Endothelial cell of umbilical vein (primary cell): ENCODE data around the gene ADAM23.

ENCODE experiments used
- CTCF ChIP-seq, 2 donors: IDR thresholded peaks; 1 replicate in 1 of 2; 2 replicates in 1 of 2; pipeline ENCODE4 v1.5.1; 2011; ENCODE audit warnings: low read length in 2 of 2, mild to moderate bottlenecking in 2 of 2, moderate library complexity in 2 of 2, control low read depth in 1 of 2, inconsistent platforms in 1 of 2, low read depth in 1 of 2; ENCODE audit not compliant: insufficient read depth in 1 of 2; ENCODE audit errors: extremely low read depth in 1 of 2
- POLR2A ChIP-seq: IDR thresholded peaks from 2 replicates; pipeline ENCODE4 v1.6.1; 2012; ENCODE audit warnings: low read depth, mild to moderate bottlenecking, control low read depth, low read length

DNA sequence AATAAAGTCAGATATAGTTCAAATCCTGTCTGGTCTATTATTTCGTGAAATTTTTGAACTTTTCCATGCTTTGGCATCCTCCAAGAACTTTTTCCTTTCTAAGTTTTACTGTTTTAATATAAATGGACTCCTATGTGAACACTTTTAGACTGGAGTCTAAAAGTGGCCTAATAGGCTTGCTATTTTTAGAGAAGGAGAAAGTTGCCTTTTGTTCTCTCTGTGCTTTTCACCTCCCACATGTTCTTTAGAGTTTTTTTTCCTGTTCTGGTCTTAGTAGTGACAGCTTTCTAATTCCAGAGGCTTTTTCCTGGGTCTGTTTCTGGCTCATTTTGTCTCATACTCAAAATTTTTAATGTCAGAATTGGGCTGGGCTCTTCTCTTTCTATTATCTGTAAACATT, 72.2 kb downstream of the ADAM23 start:
- no peak for TF ChIP-seq CTCF (IDR thresholded peaks at IDR 0.05; ENCODE audit: extremely low read depth in 1 of 2, insufficient read depth in 1 of 2, low read depth in 1 of 2, low read length in 2 of 2)
- no peak for TF ChIP-seq POLR2A
